C4-2B (cell line): Measurements from ENCODE around the gene VPS72.

ENCODE experiments used
- H3K27ac ChIP-seq: fragments of 450-650 bp; 2 replicates; pipeline ENCODE4 v1.5.1; 2017
- CTCF ChIP-seq: fragments of 450-650 bp; conservative IDR thresholded peaks from 2 replicates; pipeline ENCODE4 v1.5.1; 2017; ENCODE audit warnings: mild to moderate bottlenecking
- ZFX ChIP-seq: fragments of 450-650 bp; IDR thresholded peaks from 2 replicates; pipeline ENCODE4 v1.6.1; 2017

Gene VPS72

GRCh38 chr1:151193856-151194255, 3.9 kb upstream of the VPS72 start:
- TF ChIP-seq ZFX (no peak), CTCF (no peak)
- H3K27ac ChIP-seq = no peak overlapping the region

DNA sequence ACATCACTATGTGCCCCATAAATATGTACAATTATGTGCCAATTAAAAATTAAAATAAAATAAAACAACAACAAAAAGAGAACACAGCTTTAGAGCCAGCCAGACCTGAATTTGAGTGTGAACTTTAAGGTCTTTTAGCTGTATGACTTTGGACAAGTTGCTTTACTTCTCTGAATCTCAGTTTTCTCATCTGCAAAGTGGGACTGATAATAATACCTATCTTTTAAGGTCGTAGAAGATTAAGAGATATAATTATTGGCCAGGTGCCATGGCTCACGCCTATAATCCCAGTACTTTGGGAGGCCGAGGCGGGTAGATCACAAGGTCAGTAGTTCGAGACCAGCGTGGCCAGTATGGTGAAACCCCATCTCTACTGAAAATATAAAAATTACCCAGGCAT, 3.3 kb upstream of the VPS72 start:
- TF ChIP-seq CTCF (no peak), ZFX (no peak)
- H3K27ac ChIP-seq = no peak overlapping the region

- TF ChIP-seq CTCF (no peak), ZFX (no peak)
- H3K27ac ChIP-seq = no peak overlapping the region
Observed at GRCh38 chr1:151192047-151192446, 2.0 kb upstream of the VPS72 start.

DNA sequence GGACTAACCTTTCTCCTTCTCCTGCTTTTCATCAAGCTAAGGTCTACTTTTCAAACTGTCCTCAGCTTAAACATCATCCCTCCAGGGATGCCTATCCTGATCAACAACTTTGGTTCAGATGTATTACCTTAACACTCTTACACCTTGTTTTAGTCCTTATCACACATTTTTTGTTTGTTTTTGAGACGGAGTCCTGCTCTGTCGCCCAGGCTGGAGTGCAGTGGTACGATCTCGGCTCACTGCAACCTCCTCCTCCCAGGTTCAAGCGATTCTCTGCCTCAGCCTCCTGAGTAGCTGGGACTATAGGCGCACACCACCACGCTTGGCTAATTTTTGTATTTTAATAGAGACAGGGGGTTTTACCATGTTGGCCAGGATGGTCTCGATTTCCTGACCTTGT, 1.3 kb downstream of the VPS72 start:
- H3K27ac ChIP-seq = peak overlapping the region; percentile 20; the same call in 1 of the 2 replicates

GRCh38 chr1:151187205-151187604, 2.8 kb downstream of the VPS72 start:
- TF ChIP-seq ZFX (no peak), CTCF (no peak)
- no peak overlapping the region for H3K27ac ChIP-seq

DNA sequence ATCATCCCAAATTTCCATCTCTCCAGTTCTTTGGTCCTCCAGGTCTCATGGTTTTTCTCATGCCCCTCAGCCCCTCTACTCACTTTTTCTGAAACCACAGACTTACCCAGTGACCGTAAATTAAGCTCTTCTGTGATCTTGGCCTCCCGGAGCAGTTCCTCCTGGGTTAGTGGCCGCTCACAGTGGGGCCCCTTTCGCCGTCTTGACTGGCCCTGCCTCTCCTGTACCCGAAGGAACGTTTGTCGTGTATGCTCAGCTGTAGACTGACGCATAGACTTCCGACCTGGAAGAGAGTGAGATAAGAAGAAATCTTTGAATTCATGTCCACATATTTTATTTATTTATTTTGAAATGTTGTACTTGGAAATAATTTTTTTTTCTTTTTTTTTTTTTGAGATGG, 5.8 kb downstream of the VPS72 start:
- no peak for TF ChIP-seq CTCF
- no peak for TF ChIP-seq ZFX
- no peak overlapping the region for H3K27ac ChIP-seq

DNA sequence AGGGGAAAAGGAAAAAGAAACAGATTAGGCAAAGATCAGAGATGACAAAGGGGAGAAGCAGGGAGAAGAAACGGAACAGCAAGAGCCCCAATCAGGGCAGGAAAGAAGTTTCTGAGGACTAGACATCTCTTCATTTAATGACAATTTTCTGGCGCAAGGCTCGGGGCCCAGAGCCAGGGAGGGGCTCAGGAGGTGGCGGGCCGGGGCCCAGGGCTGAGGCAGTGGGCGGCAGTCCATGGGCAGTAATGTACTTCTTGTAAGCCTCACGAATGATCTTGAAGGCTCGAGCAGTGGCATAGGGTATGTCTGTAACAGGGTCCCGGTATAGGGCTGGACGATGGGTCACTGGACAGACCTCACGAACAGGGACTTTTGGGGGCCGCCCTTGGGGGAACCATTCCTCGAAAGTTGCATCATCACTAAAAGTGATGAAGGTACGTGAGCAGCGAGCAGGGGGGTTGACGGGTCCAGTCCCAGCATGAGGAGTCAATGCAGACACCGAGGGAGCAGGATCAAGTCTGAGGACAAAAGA, 13.4 kb downstream of the VPS72 start:
- no peak overlapping the region for H3K27ac ChIP-seq
- TF ChIP-seq CTCF = no peak
- no peak for TF ChIP-seq ZFX

DNA sequence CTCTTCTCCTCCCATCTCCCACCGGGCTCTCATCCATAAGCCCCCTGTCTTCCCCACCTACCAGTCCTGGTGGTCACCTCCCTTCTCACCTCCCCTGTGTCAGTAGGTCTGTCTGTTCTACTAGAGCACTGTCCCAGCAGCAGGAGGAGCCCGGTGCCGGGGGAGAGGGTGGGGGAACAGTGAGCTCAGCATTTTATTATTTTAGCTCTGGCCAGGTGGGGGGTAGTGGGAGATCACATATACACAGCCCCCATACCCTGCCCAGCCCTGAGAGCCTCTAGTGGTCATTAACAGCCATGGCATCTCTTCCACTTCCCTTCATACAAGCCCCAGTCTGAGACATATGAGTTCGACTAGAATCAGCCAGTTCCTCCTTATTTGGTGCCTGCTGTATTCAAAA, 14.1 kb downstream of the VPS72 start, which contains the start of gene TMOD4:
Gene TMOD4, minus strand, starts transcription at position 119 of the 400 bp plus-strand sequence. CDS start 1,106 bp downstream, outside the sequence.
- no peak within 1 kb of the TSS for H3K27ac ChIP-seq
- TF ChIP-seq CTCF (no peak; the same call in 1 of the 2 replicates), ZFX (no peak)
